Mucosa of stomach (tissue), 1 donor: Measurements from ENCODE around the gene CLCN7.

Experiments used
- H3K27me3 ChIP-seq: one replicate; pipeline ENCODE4 v1.7.0; 2013; ENCODE audit warnings: mild to moderate bottlenecking, low read length; ENCODE audit not compliant: control insufficient read depth, insufficient read depth
- H3K36me3 ChIP-seq: one replicate; pipeline ENCODE4 v1.7.0; 2013; ENCODE audit warnings: low read length; ENCODE audit not compliant: control insufficient read depth, insufficient read depth
- H3K4me1 ChIP-seq: one replicate; pipeline ENCODE4 v1.7.0; 2013; ENCODE audit warnings: mild to moderate bottlenecking, low read length; ENCODE audit not compliant: control insufficient read depth, insufficient read depth
- H3K4me3 ChIP-seq: one replicate; pipeline ENCODE4 v1.7.0; 2013; ENCODE audit warnings: low read length
- H3K9ac ChIP-seq: one replicate; pipeline ENCODE4 v1.7.0; 2013; ENCODE audit warnings: mild to moderate bottlenecking, low read length, moderate library complexity
- H3K9me3 ChIP-seq: one replicate; pipeline ENCODE4 v1.7.0; 2013; ENCODE audit warnings: mild to moderate bottlenecking, low read length, moderate library complexity; ENCODE audit not compliant: control insufficient read depth
- donor health status: Pancreatic carcinoma.

Gene CLCN7

GRCh38 chr16:1509307-1510221 lies 34.7 kb upstream of the CLCN7 start:
- Histone ChIP-seq H3K9ac (no peak overlapping the region), H3K36me3 (no peaks in the 10 kb centered on the region), H3K4me1 (no peaks in the 10 kb centered on the region), H3K4me3 (no peak overlapping the region), H3K27me3 (no peaks in the 10 kb centered on the region), H3K9me3 (no peaks in the 10 kb centered on the region)

GRCh38 chr16:1508494-1509187 lies 33.8 kb upstream of the CLCN7 start:
- H3K27me3 ChIP-seq, result no peaks in the 10 kb centered on the region
- no peak overlapping the region for H3K9ac ChIP-seq
- H3K36me3 ChIP-seq, result no peaks in the 10 kb centered on the region
- H3K4me1 ChIP-seq, result no peaks in the 10 kb centered on the region
- no peaks in the 10 kb centered on the region for H3K9me3 ChIP-seq
- no peak overlapping the region for H3K4me3 ChIP-seq

DNA sequence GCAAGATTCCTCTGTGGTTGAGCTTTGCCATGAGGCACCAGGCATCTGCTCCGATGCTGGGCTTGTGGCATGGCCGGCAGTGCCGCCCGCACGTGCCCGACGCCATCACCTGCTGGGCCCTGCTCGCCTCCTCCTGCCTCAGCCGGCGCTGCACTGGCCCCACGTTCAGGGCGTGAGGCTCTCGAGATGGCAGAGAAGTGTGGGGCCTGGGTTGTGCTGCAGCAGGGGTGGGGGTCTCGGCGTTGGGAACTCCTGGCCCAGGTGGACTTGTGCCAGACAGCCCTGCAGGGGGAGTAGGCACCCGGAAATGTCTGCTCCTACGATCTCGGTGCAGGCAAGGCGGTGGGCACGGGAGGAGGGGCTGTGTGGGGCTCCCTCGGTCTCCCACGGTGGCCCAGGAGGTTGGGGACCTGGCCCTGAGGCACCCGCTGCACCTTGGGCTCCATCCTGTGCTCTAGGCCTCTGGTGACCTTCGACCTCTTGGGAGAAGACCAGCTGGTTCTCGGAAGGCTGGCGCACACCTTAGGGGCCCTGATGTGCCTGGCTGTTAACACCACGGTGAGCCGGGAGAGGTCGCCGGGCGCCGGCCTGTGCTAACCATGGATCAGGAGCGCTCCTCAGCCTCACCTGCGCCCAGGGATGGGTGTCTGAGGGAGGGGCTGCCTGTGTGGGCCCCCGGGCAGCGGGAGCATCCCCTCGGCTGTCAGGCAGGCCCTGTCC lies 31.8 kb upstream of the CLCN7 start:
- H3K36me3 ChIP-seq, result no peaks in the 10 kb centered on the region
- H3K4me1 ChIP-seq, result no peaks in the 10 kb centered on the region
- H3K9ac ChIP-seq, result no peak overlapping the region
- no peak overlapping the region for H3K4me3 ChIP-seq
- no peaks in the 10 kb centered on the region for H3K27me3 ChIP-seq
- H3K9me3 ChIP-seq, result no peaks in the 10 kb centered on the region

DNA sequence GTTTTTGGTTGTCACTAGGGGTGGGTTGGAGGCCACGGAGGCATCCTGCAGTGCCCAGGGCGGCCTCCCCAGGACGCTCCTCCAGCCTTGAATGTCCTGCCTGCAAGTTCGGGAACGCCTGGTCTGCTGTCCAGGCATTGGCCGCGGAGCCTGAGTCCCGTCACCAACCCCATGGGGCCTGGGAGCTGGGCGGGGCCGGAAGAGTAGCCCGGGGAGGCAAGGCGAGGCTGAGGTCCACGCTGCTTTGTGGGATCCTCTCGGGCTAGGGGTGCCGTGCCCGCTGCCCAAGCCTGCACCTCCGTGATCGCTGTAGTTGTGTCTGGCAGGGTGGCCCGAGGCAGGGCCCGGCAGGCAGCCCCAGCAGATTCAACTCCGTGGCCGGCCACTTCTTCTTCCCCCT lies 31.1 kb upstream of the CLCN7 start:
- no peaks in the 10 kb centered on the region for H3K9me3 ChIP-seq
- H3K27me3 ChIP-seq, result no peaks in the 10 kb centered on the region
- H3K4me3 ChIP-seq, result no peak overlapping the region
- no peaks in the 10 kb centered on the region for H3K36me3 ChIP-seq
- H3K9ac ChIP-seq, result no peak overlapping the region
- H3K4me1 ChIP-seq, result no peaks in the 10 kb centered on the region

GRCh38 chr16:1505073-1505844 lies 30.4 kb upstream of the CLCN7 start:
- H3K4me3 ChIP-seq, result no peak overlapping the region
- no peaks in the 10 kb centered on the region for H3K4me1 ChIP-seq
- H3K9ac ChIP-seq, result no peak overlapping the region
- H3K9me3 ChIP-seq, result no peaks in the 10 kb centered on the region
- H3K36me3 ChIP-seq, result no peaks in the 10 kb centered on the region
- H3K27me3 ChIP-seq, result no peaks in the 10 kb centered on the region

- no peaks in the 10 kb centered on the region for H3K27me3 ChIP-seq
- no peak overlapping the region for H3K4me3 ChIP-seq
- H3K36me3 ChIP-seq, result no peaks in the 10 kb centered on the region
- H3K4me1 ChIP-seq, result no peaks in the 10 kb centered on the region
- no peak overlapping the region for H3K9ac ChIP-seq
- H3K9me3 ChIP-seq, result no peaks in the 10 kb centered on the region
Observed at GRCh38 chr16:1503110-1503955, 28.5 kb upstream of the CLCN7 start.

- no peaks in the 10 kb centered on the region for H3K9me3 ChIP-seq
- H3K4me3 ChIP-seq, result no peak overlapping the region
- H3K27me3 ChIP-seq, result no peaks in the 10 kb centered on the region
- no peaks in the 10 kb centered on the region for H3K4me1 ChIP-seq
- no peaks in the 10 kb centered on the region for H3K36me3 ChIP-seq
- H3K9ac ChIP-seq, result no peak overlapping the region
Observed at GRCh38 chr16:1502092-1503004, 27.5 kb upstream of the CLCN7 start.

DNA sequence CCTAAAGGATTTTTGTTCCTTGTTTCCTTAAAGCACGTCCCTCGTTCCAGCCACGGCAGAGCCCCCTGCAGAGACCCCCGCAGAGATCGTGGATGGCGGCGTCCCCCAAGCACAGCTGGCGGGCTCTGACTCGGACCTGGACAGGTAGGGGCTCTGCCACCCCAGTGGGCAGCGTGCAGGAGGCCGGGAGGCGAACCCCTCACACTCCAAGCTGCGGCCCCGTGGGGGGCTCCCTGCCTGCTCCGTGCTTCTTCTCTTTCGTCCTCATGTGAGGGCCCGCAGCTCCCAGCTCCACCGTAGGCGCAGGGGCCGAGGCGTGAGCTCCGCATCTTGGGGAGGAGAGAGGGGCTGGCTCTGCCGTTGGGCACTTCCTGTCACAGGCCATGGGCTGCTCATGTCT lies 26.8 kb upstream of the CLCN7 start:
- H3K4me3 ChIP-seq, result no peak overlapping the region
- H3K9ac ChIP-seq, result no peak overlapping the region
- no peaks in the 10 kb centered on the region for H3K36me3 ChIP-seq
- no peaks in the 10 kb centered on the region for H3K9me3 ChIP-seq
- no peaks in the 10 kb centered on the region for H3K27me3 ChIP-seq
- no peaks in the 10 kb centered on the region for H3K4me1 ChIP-seq

- Histone ChIP-seq H3K4me1 (no peaks in the 10 kb centered on the region), H3K9ac (no peak overlapping the region), H3K4me3 (no peak overlapping the region), H3K9me3 (no peaks in the 10 kb centered on the region), H3K27me3 (no peaks in the 10 kb centered on the region), H3K36me3 (no peaks in the 10 kb centered on the region)
Observed at GRCh38 chr16:1500465-1501150, 25.8 kb upstream of the CLCN7 start.
